Measurements from ENCODE around the gene DDX50.
"Not testable (repeated sequence)": the region's sequence is repeated elsewhere in the genome, so short reads cannot be mapped to it uniquely, and the experiment has no call there.

Gene DDX50

GRCh38 chr10:68900427-68901104 is 549 bp upstream of the DDX50 start:
- peak; percentile 69 for DNase-seq (ENCODE audit: low read depth)

- DNase-seq (ENCODE audit: low read depth), result no peak
These were observed 1.3 kb downstream of the DDX50 start for GRCh38 chr10:68902382-68902781.

GRCh38 chr10:68924593-68924992 is 23.5 kb downstream of the DDX50 start:
- DNase-seq (ENCODE audit: low read depth), result no peak

GRCh38 chr10:68925489-68925888 is 24.4 kb downstream of the DDX50 start:
- DNase-seq (ENCODE audit: low read depth), result no peak

GRCh38 chr10:68929157-68929556 is 28.0 kb downstream of the DDX50 start:
- not testable (repeated sequence) for DNase-seq (ENCODE audit: low read depth)

- not testable (repeated sequence) for DNase-seq (ENCODE audit: low read depth)
These were observed 28.8 kb downstream of the DDX50 start for GRCh38 chr10:68929888-68930287.

- DNase-seq (ENCODE audit: low read depth), result not testable (repeated sequence)
These were observed 31.7 kb downstream of the DDX50 start for GRCh38 chr10:68932860-68933259.

- no peak for DNase-seq (ENCODE audit: low read depth)
These were observed 33.9 kb downstream of the DDX50 start for GRCh38 chr10:68934994-68935393.

GRCh38 chr10:68938117-68938516 is 37.0 kb downstream of the DDX50 start:
- peak; percentile 50 for DNase-seq (ENCODE audit: low read depth)

- DNase-seq (ENCODE audit: low read depth), result no peak
These were observed 37.8 kb downstream of the DDX50 start for GRCh38 chr10:68938884-68939283.

- DNase-seq (ENCODE audit: low read depth), result not testable (repeated sequence)
These were observed 39.8 kb downstream of the DDX50 start for GRCh38 chr10:68940917-68941316.

GRCh38 chr10:68950598-68950997 is 49.5 kb downstream of the DDX50 start:
- no peak for DNase-seq (ENCODE audit: low read depth)

GRCh38 chr10:68954904-68955303 is 53.8 kb downstream of the DDX50 start:
- no peak for DNase-seq (ENCODE audit: low read depth)

- DNase-seq (ENCODE audit: low read depth), result no peak
These were observed 54.3 kb downstream of the DDX50 start for GRCh38 chr10:68955355-68955831.

GRCh38 chr10:68955832-68956532 is 54.9 kb downstream of the DDX50 start, which contains the start of gene DDX21:
DDX21 (plus strand) TSS chr10:68956170; CDS start chr10:68956226, 56 bp downstream.
- DNase-seq (ENCODE audit: low read depth), result peak; percentile 95

GRCh38 chr10:68957284-68957615 is 56.1 kb downstream of the DDX50 start:
- DNase-seq (ENCODE audit: low read depth), result no peak

GRCh38 chr10:68957654-68958053 is 56.5 kb downstream of the DDX50 start:
- DNase-seq (ENCODE audit: low read depth), result no peak

GRCh38 chr10:68959695-68960527 is 58.8 kb downstream of the DDX50 start:
- DNase-seq (ENCODE audit: low read depth), result no peak

- DNase-seq (ENCODE audit: low read depth), result peak; percentile 65
These were observed 62.0 kb downstream of the DDX50 start for GRCh38 chr10:68963151-68963550.

- DNase-seq (ENCODE audit: low read depth), result no peak
These were observed 72.9 kb downstream of the DDX50 start for GRCh38 chr10:68973975-68974374.

GRCh38 chr10:68975936-68976473 is 74.9 kb downstream of the DDX50 start:
- DNase-seq (ENCODE audit: low read depth), result not testable (repeated sequence)

GRCh38 chr10:68979738-68980137 is 78.6 kb downstream of the DDX50 start:
- DNase-seq (ENCODE audit: low read depth), result not testable (repeated sequence)
